K562 (cell line): ENCODE measurements around the gene AMFR. TPM values are rescaled to one million over a fixed set of nuclear protein-coding genes. Genes with fewer than 3 reads are reported as not detected.
A peak's percentile ranks its signal among the peaks of the same experiment; 100 is the strongest.

Experiments used
- ARHGAP35 ChIP-seq: fragments of 450-650 bp; IDR thresholded peaks from 2 replicates; pipeline ENCODE4 v1.6.1; 2018; ENCODE audit not compliant: partially characterized antibody
- ATF7 ChIP-seq: fragments of 450-650 bp; IDR thresholded peaks from 2 replicates; pipeline ENCODE4 v1.7.1; 2014; ENCODE audit warnings: mild to moderate bottlenecking, moderate library complexity
- C11orf30 ChIP-seq: fragments of 450-650 bp; IDR thresholded peaks from 2 replicates; pipeline ENCODE4 v1.6.1; 2016; ENCODE audit warnings: low read depth, mild to moderate bottlenecking
- CXXC5 ChIP-seq: fragments of 250-450 bp; sonication (Bioruptor Pico); IDR thresholded peaks from 2 replicates; pipeline ENCODE4 v1.8.0; 2022; ENCODE audit warnings: inconsistent platforms, mild to moderate bottlenecking, moderate library complexity
- HDGF ChIP-seq: fragments of 450-650 bp; IDR thresholded peaks from 2 replicates; pipeline ENCODE4 v1.6.1; 2016
- KLF13 ChIP-seq: fragments of 450-650 bp; IDR thresholded peaks from 2 replicates; pipeline ENCODE4 v1.6.1; 2016; ENCODE audit warnings: missing genetic modification characterization, low read depth, mild to moderate bottlenecking, missing compliant biosample characterization, moderate library complexity, borderline replicate concordance
- NFE2L1 ChIP-seq: fragments of 450-650 bp; IDR thresholded peaks from 2 replicates; pipeline ENCODE4 v1.6.1; 2016; ENCODE audit warnings: missing genetic modification characterization, low read depth, mild to moderate bottlenecking, missing compliant biosample characterization, moderate library complexity, borderline replicate concordance
- SMARCE1 ChIP-seq: fragments of 450-650 bp; IDR thresholded peaks from 2 replicates; pipeline ENCODE4 v1.7.1; 2016; ENCODE audit warnings: mild to moderate bottlenecking
- SREBF1 ChIP-seq: fragments of 150-350 bp; IDR thresholded peaks from 2 replicates; pipeline ENCODE4 v1.6.1; 2014; ENCODE audit warnings: antibody characterized with exemption, low read depth, low read length, borderline replicate concordance
- SREBF2 ChIP-seq: sonication (generic); formaldehyde crosslinking; IDR thresholded peaks from 2 replicates; pipeline ENCODE4 v1.4.0; 2020; ENCODE audit warnings: mild to moderate bottlenecking, missing genetic modification reagents
- polyA plus RNA-seq, 8 experiments: library from polyadenylated mRNA; depleted of rRNA in 4 of 8; stranded (reverse) in 5 of 8; unstranded in 3 of 8; fragments of >200 nt; fragmentation: Nextera tagmentation in 2 of 8; fragmentation: Illumina TruSeq in 1 of 8; extraction: Ambion mirVana in 2 of 8; extraction: Trizol in 1 of 8; gene quantifications; 2 replicates each; pipeline versions ENCODE4 v1.2.1 to v1.2.3, GENCODE V29; 2011 to 2014; ENCODE audit warnings: inconsistent platforms in 1 of 8, missing spikeins in 1 of 8
- total RNA-seq, 7 experiments: library from RNA; depleted of rRNA in 6 of 7; stranded (reverse); fragments of >200 nt in 6 of 7; fragmentation: Illumina TruSeq in 2 of 7; extraction: Trizol in 2 of 7; gene quantifications; 2 replicates each; pipeline versions ENCODE4 v1.2.1 to v1.2.3, GENCODE V29; 2011 to 2021; ENCODE audit warnings: low replicate concordance in 1 of 7
- TF ChIP-seq, protein P1 (sequence below): fragments of 250-450 bp; sonication (Bioruptor Pico); IDR thresholded peaks from 2 replicates; pipeline ENCODE4 v1.4.0; 2020; ENCODE audit warnings: mild to moderate bottlenecking, moderate library complexity
- TF ChIP-seq, protein P2 (sequence below), 3 experiments: IDR thresholded peaks in 2 of 3; conservative IDR thresholded peaks in 1 of 3; 2 replicates each; pipeline ENCODE4 v1.5.1; 2011 to 2012; ENCODE audit warnings: low read length in 3 of 3, mild to moderate bottlenecking in 3 of 3, control low read depth in 2 of 3, improper control_type of control experiment in 1 of 3, inconsistent platforms in 1 of 3, low read depth in 1 of 3, mixed read lengths in 1 of 3, moderate library complexity in 1 of 3; ENCODE audit not compliant: insufficient read depth in 2 of 3
- TF ChIP-seq, protein P3 (sequence below), 2 experiments: fragments of 450-650 bp; IDR thresholded peaks; 2 replicates each; pipeline ENCODE4 v1.6.1; 2016; ENCODE audit warnings: mild to moderate bottlenecking in 2 of 2, borderline replicate concordance in 1 of 2, low read depth in 1 of 2, moderate library complexity in 1 of 2

AMFR gene
- total and polyA plus RNA-seq, 9 of the 15 experiments (the other 6 are each of a cell fraction or from before 2014, with no cell fraction given), result 15.6 to 113 (median 58.4) TPM

DNA sequence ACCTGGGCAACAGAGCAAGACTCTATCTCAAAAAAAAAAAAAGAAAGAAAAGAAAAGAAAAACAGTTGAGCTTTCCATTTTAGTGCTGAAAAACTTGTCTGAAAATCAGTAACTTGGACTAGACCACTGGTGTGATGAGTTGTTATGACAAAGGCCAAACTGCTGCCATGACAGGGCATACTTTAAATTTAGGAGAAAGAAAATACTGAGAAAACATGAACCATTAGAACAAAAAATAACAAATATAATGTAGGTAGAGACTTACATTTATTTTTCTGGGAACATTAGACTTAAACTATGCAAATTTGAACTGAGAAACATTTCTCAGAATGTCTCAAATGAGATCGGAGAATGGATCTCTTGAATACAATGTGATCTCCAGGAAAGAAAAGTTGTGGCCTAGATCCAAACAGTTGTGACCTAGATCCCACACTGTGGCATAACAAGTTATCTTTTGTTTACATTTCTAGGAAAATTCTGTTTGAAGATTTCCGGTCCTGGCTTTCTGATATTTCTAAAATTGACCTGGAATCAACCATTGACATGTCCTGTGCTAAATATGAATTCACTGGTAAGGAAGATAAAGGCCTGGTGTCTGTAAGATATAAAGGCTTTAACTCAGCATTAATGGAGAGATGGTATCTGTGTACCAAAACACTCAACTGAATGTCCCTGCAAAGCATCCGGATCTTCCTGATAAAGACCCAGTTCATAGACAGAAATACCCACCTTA is 36.9 kb upstream of the AMFR start (continued):
- TF ChIP-seq, protein P1, sequence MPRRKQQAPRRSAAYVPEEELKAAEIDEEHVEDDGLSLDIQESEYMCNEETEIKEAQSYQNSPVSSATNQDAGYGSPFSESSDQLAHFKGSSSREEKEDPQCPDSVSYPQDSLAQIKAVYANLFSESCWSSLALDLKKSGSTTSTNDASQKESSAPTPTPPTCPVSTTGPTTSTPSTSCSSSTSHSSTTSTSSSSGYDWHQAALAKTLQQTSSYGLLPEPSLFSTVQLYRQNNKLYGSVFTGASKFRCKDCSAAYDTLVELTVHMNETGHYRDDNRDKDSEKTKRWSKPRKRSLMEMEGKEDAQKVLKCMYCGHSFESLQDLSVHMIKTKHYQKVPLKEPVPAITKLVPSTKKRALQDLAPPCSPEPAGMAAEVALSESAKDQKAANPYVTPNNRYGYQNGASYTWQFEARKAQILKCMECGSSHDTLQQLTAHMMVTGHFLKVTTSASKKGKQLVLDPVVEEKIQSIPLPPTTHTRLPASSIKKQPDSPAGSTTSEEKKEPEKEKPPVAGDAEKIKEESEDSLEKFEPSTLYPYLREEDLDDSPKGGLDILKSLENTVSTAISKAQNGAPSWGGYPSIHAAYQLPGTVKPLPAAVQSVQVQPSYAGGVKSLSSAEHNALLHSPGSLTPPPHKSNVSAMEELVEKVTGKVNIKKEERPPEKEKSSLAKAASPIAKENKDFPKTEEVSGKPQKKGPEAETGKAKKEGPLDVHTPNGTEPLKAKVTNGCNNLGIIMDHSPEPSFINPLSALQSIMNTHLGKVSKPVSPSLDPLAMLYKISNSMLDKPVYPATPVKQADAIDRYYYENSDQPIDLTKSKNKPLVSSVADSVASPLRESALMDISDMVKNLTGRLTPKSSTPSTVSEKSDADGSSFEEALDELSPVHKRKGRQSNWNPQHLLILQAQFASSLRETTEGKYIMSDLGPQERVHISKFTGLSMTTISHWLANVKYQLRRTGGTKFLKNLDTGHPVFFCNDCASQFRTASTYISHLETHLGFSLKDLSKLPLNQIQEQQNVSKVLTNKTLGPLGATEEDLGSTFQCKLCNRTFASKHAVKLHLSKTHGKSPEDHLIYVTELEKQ (CRISPR knock-in tag), result no peak
- TF ChIP-seq CXXC5 (CRISPR knock-in tag) (peak; percentile 13; the same call in 1 of the 2 replicates), C11orf30 (peak; percentile 36; the same call in 1 of the 2 replicates), SREBF2 (CRISPR knock-in tag) (no peak), KLF13 (no peak), ARHGAP35 (no peak), SREBF1 (no peak), SMARCE1 (peak; percentile 87), NFE2L1 (peak; percentile 21; the same call in 1 of the 2 replicates), ATF7 (peak; percentile 55; the same call in 1 of the 2 replicates), HDGF (no peak)
- TF ChIP-seq, protein P2, sequence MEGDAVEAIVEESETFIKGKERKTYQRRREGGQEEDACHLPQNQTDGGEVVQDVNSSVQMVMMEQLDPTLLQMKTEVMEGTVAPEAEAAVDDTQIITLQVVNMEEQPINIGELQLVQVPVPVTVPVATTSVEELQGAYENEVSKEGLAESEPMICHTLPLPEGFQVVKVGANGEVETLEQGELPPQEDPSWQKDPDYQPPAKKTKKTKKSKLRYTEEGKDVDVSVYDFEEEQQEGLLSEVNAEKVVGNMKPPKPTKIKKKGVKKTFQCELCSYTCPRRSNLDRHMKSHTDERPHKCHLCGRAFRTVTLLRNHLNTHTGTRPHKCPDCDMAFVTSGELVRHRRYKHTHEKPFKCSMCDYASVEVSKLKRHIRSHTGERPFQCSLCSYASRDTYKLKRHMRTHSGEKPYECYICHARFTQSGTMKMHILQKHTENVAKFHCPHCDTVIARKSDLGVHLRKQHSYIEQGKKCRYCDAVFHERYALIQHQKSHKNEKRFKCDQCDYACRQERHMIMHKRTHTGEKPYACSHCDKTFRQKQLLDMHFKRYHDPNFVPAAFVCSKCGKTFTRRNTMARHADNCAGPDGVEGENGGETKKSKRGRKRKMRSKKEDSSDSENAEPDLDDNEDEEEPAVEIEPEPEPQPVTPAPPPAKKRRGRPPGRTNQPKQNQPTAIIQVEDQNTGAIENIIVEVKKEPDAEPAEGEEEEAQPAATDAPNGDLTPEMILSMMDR (IDR thresholded peaks at IDR 0.05 in 2 of 3, conservative IDR thresholded peaks at IDR 0.05 in 1 of 3; ENCODE audit: insufficient read depth in 2 of 3, low read depth in 1 of 3, low read length in 3 of 3), result no peak
- TF ChIP-seq, protein P3, sequence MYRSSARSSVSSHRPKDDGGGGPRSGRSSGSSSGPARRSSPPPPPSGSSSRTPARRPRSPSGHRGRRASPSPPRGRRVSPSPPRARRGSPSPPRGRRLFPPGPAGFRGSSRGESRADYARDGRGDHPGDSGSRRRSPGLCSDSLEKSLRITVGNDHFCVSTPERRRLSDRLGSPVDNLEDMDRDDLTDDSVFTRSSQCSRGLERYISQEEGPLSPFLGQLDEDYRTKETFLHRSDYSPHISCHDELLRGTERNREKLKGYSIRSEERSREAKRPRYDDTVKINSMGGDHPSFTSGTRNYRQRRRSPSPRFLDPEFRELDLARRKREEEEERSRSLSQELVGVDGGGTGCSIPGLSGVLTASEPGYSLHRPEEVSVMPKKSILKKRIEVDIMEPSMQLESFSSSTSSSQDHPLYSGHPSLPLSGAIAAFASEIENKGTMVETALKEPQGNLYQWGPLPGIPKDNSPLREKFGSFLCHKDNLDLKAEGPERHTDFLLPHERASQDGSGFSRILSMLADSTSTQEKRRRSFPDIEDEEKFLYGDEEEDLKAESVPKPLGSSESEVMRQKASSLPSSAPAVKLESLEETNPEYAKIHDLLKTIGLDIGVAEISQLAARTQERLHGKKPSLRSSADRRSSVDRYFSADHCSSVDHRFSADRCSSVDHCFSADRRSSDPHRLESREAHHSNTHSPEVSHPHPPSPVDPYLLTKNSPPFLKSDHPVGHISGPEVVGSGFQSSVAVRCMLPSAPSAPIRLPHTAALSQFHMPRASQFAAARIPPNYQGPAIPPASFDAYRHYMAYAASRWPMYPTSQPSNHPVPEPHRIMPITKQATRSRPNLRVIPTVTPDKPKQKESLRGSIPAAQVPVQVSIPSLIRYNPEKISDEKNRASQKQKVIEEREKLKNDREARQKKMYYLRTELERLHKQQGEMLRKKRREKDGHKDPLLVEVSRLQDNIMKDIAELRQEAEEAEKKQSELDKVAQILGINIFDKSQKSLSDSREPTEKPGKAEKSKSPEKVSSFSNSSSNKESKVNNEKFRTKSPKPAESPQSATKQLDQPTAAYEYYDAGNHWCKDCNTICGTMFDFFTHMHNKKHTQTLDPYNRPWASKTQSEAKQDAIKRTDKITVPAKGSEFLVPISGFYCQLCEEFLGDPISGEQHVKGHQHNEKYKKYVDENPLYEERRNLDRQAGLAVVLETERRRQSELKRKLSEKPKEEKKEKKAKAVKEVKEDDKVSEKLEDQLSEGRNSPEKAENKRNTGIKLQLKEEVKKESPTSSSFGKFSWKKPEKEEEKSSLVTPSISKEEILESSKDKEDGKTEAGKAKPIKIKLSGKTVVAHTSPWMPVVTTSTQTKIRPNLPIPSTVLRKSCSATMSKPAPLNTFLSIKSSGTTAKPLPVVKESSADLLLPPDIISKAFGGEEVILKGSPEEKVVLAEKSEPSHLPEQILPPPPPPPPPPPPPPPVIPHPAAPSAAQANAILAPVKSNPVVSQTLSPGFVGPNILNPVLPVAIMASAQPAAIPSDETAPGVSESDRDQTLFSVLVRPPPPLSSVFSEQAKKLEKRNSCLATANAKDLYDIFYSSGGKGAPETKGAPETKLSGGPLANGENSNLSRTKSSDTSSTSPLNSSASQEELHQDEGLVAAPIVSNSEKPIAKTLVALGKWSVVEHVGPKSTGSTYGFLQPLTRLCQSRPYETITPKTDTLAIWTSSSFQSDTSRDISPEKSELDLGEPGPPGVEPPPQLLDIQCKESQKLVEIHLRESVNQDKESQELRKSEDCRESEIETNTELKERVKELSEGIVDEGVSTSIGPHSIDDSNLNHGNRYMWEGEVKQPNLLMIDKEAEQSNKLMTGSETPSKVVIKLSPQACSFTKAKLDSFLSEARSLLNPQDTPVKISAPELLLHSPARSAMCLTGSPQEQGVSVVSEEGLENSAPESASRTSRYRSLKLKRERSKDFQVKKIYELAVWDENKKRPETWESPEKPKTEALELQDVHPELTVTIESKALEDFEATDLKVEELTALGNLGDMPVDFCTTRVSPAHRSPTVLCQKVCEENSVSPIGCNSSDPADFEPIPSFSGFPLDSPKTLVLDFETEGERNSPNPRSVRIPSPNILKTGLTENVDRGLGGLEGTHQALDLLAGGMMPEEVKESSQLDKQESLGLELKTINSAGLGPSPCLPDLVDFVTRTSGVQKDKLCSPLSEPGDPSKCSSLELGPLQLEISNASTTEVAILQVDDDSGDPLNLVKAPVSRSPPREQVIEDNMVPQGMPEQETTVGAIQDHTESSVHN (IDR thresholded peaks at IDR 0.05; ENCODE audit: borderline replicate concordance in 1 of 2, low read depth in 1 of 2), result peak in 1 of 2 experiments; percentile 29; a peak in 1 of 4 replicates
